ENCODE results near the gene GDPGP1.

DNA sequence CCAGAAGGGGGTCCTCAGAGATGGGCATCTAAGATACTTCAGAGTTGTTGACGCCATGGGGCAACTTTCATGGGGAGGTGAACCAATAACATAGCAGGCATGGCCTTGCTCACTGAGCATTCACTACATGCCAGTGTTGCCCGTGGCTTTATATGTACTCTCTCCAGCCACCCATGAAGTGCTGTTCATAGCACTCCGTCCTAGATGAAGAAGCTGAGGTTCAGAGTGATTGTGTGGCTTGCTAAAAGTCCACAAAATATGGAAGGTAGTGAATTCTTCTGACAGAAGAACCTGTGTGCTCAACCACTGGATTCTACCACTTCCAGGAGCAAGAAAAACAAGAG lies 42.7 kb upstream of the GDPGP1 start:
- TF ChIP-seq, protein P1, sequence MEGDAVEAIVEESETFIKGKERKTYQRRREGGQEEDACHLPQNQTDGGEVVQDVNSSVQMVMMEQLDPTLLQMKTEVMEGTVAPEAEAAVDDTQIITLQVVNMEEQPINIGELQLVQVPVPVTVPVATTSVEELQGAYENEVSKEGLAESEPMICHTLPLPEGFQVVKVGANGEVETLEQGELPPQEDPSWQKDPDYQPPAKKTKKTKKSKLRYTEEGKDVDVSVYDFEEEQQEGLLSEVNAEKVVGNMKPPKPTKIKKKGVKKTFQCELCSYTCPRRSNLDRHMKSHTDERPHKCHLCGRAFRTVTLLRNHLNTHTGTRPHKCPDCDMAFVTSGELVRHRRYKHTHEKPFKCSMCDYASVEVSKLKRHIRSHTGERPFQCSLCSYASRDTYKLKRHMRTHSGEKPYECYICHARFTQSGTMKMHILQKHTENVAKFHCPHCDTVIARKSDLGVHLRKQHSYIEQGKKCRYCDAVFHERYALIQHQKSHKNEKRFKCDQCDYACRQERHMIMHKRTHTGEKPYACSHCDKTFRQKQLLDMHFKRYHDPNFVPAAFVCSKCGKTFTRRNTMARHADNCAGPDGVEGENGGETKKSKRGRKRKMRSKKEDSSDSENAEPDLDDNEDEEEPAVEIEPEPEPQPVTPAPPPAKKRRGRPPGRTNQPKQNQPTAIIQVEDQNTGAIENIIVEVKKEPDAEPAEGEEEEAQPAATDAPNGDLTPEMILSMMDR (conservative IDR thresholded peaks at IDR 0.05; ENCODE audit: low read length): no peak
- no peak for TF ChIP-seq EZH2phosphoT487 (IDR thresholded peaks at IDR 0.05; ENCODE audit: borderline replicate concordance, low read depth, low read length)
